ENCODE data around the gene GBX1.

The GBX1 gene

GRCh38 chr7:151201751-151202150 lies 34.3 kb upstream of the GBX1 start:
- TF ChIP-seq, protein P1, sequence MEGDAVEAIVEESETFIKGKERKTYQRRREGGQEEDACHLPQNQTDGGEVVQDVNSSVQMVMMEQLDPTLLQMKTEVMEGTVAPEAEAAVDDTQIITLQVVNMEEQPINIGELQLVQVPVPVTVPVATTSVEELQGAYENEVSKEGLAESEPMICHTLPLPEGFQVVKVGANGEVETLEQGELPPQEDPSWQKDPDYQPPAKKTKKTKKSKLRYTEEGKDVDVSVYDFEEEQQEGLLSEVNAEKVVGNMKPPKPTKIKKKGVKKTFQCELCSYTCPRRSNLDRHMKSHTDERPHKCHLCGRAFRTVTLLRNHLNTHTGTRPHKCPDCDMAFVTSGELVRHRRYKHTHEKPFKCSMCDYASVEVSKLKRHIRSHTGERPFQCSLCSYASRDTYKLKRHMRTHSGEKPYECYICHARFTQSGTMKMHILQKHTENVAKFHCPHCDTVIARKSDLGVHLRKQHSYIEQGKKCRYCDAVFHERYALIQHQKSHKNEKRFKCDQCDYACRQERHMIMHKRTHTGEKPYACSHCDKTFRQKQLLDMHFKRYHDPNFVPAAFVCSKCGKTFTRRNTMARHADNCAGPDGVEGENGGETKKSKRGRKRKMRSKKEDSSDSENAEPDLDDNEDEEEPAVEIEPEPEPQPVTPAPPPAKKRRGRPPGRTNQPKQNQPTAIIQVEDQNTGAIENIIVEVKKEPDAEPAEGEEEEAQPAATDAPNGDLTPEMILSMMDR (IDR thresholded peaks at IDR 0.05; ENCODE audit: extremely low read depth, missing control alignments), result no peak
- no peak for DNase-seq (ENCODE audit: low spot score)

GRCh38 chr7:151201344-151201743 lies 33.9 kb upstream of the GBX1 start:
- DNase-seq (ENCODE audit: low spot score), result no peak
- TF ChIP-seq, protein P1 (IDR thresholded peaks at IDR 0.05; ENCODE audit: extremely low read depth, missing control alignments), result no peak

GRCh38 chr7:151198945-151199848 lies 31.7 kb upstream of the GBX1 start:
- no peak for DNase-seq (ENCODE audit: low spot score)
- TF ChIP-seq, protein P1 (IDR thresholded peaks at IDR 0.05; ENCODE audit: extremely low read depth, missing control alignments), result no peak

- no peak for DNase-seq (ENCODE audit: low spot score)
- TF ChIP-seq, protein P1 (IDR thresholded peaks at IDR 0.05; ENCODE audit: extremely low read depth, missing control alignments), result no peak
Measured at GRCh38 chr7:151197932-151198331, 30.4 kb upstream of the GBX1 start.

DNA sequence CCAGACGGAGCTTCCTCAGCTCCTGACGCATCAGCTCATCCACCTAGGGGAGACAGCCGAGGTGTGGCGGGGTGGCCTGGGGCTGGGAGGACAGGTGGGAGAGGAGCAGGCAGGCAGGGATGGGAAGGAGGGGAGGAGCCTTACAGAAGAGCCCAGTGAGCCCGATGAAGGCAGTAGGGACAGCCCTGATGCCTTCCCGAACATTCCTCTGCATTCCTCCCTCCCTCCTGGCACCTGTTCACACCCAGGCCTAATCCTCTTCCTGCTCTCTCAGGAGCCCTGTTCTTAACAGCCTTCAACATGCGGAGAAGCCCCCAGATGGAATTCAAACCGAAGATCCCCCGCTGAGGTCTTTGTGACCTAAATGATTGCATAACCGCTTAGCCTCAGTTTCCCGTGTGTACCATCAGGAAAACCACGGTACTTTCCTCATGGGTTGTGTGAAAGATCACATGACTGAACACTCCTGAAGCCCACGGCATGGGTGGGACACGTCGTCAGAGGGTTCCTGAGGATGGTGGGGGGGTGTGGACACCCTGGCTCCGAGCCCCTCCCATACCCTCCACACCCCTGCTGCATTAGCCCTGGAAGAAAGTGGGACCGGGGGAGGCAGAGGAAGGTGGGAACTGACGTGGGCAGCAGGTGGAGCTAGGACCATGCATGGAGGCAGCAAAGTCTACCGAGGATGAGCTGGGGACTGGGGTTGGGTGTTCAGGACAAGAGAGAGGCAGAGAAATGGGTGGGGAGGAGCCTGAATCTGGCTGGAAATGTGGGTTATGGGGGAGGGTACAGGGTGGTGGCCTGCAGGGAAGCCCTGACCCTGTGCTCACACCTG lies 28.3 kb upstream of the GBX1 start:
- TF ChIP-seq, protein P1 (IDR thresholded peaks at IDR 0.05; ENCODE audit: extremely low read depth, missing control alignments), result no peak
- DNase-seq (ENCODE audit: low spot score), result no peak

DNA sequence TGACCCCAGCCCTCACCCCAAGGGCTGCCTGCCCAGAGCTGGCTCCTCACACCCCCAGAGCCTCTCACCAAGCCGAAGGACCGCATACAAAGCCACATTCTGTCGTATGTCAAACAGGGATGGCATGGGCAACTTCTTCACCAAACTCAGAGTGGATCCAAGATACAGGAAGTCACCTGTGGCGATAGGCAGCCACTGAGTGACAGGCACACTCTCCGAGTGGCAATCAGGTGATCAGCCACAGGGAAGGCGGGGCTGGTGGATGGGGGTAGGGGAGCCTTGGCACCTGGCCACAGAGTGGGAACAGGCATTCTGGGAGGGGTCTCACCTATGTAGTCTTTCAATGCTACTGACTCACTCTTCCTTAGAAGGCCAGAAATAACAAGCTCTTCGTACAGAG lies 26.7 kb upstream of the GBX1 start:
- DNase-seq (ENCODE audit: low spot score), result no peak
- TF ChIP-seq, protein P1 (IDR thresholded peaks at IDR 0.05; ENCODE audit: extremely low read depth, missing control alignments), result no peak

Data from GM20000 (cell line).